B cell (primary cell): ENCODE data around the gene NBAS. TPM values are rescaled to one million over a fixed set of nuclear protein-coding genes. Genes with fewer than 3 reads are reported as not detected.
"Not testable (repeated sequence)": the region's sequence is repeated elsewhere in the genome, so short reads cannot be mapped to it uniquely, and the experiment has no call there.

ENCODE experiments used
- ATAC-seq: fragments of 200-7000 bp; cut with Tn5 transposase; one replicate; pipeline ENCODE4 v1.10.0; 2021; ENCODE audit warnings: low read depth, mild to moderate bottlenecking, moderate number of reproducible peaks, moderate library complexity
- CTCF ChIA-PET: fragments of 350-600 bp; sonication (Branson Sonifier 250); formaldehyde crosslinking; loops from one replicate; lab custom pipeline; 2021; ENCODE audit warnings: antibody characterized with exemption, inconsistent platforms; lab: Charles Lee
- POLR2A ChIA-PET: fragments of 350-600 bp; sonication (Branson Sonifier 250); formaldehyde crosslinking; loops from one replicate; lab custom pipeline; 2021; ENCODE audit warnings: antibody characterized with exemption; lab: Charles Lee
- DNase-seq: peaks from one replicate; pipeline ENCODE4 v3.0.0; 2013
- H2AFZ ChIP-seq: 2 replicates; pipeline ENCODE4 v1.6.1; 2012; ENCODE audit warnings: mild to moderate bottlenecking, low read depth, low read length; ENCODE audit not compliant: insufficient read depth, poor library complexity, severe bottlenecking
- H3K27ac ChIP-seq, 2 donors: 1 replicate in 1 of 2; 2 replicates in 1 of 2; pipeline ENCODE4 v1.5.1; 2012 to 2013; ENCODE audit warnings: low read length in 2 of 2, mild to moderate bottlenecking in 2 of 2, moderate library complexity in 1 of 2
- H3K27me3 ChIP-seq, 4 experiments: fragments of 200-600 bp in 1 of 4; sonication (generic) in 1 of 4; replicated peaks in 1 of 4; 1 replicate in 2 of 4; 2 replicates in 2 of 4; pipeline versions ENCODE4 v1.6.1 to v1.7.0; 2013 to 2016; ENCODE audit warnings: low read length in 3 of 4, mild to moderate bottlenecking in 2 of 4, mixed read lengths in 1 of 4, moderate library complexity in 1 of 4; ENCODE audit not compliant: insufficient read depth in 4 of 4, control insufficient read depth in 3 of 4; ENCODE audit errors: control extremely low read depth in 1 of 4
- H3K36me3 ChIP-seq, 2 experiments: replicated peaks in 1 of 2; 1 replicate in 1 of 2; 2 replicates in 1 of 2; pipeline versions ENCODE4 v1.6.1 to v1.7.1; 2013; ENCODE audit warnings: low read length in 1 of 2; ENCODE audit not compliant: insufficient read depth in 2 of 2, control insufficient read depth in 1 of 2; ENCODE audit errors: control extremely low read depth in 1 of 2, extremely low read depth in 1 of 2
- H3K4me1 ChIP-seq, 2 donors: fragments of 200-600 bp in 1 of 2; sonication (generic) in 1 of 2; 1 replicate in 1 of 2; 2 replicates in 1 of 2; pipeline versions ENCODE4 v1.5.1 to v1.6.1; 2013 to 2017; ENCODE audit warnings: low read length in 2 of 2; ENCODE audit not compliant: control insufficient read depth in 2 of 2, insufficient read depth in 2 of 2
- H3K4me2 ChIP-seq: replicated peaks from 2 replicates; pipeline ENCODE3; 2012; ENCODE audit warnings: mild to moderate bottlenecking, low read depth, low read length; ENCODE audit not compliant: poor library complexity, severe bottlenecking
- H3K4me3 ChIP-seq, 5 experiments: fragments of 200-600 bp in 1 of 5; sonication (generic) in 1 of 5; 1 replicate in 3 of 5; 2 replicates in 2 of 5; pipeline versions ENCODE4 v1.5.1 to v1.7.0; 2011 to 2016; ENCODE audit warnings: low read length in 4 of 5, mild to moderate bottlenecking in 4 of 5, low read depth in 2 of 5, control low read depth in 1 of 5, moderate library complexity in 1 of 5; ENCODE audit not compliant: insufficient read depth in 1 of 5; ENCODE audit errors: control extremely low read depth in 1 of 5, extremely low read depth in 1 of 5
- H3K79me2 ChIP-seq: fragments of 200-600 bp; sonication (generic); one replicate; pipeline ENCODE4 v1.6.0; 2016; ENCODE audit warnings: low read length; ENCODE audit not compliant: control insufficient read depth, insufficient read depth
- H3K9ac ChIP-seq: fragments of 200-600 bp; sonication (generic); 2 replicates; pipeline ENCODE4 v1.6.1; 2017; ENCODE audit warnings: mild to moderate bottlenecking, low read length, moderate library complexity
- H3K9me3 ChIP-seq, 3 donors: one replicate each; pipeline versions ENCODE4 v1.6.1 to v1.7.1; 2013; ENCODE audit warnings: low read length in 2 of 3; ENCODE audit not compliant: control insufficient read depth in 2 of 3, insufficient read depth in 1 of 3; ENCODE audit errors: control extremely low read depth in 1 of 3
- H4K20me1 ChIP-seq: 2 replicates; pipeline ENCODE4 v1.6.0; 2012; ENCODE audit warnings: mild to moderate bottlenecking, low read length; ENCODE audit not compliant: insufficient read depth, control insufficient read depth, poor library complexity, severe bottlenecking
- H3K27ac Mint-ChIP-seq: one replicate; pipeline ENCODE4 v1.8.0; 2021; ENCODE audit warnings: mixed read lengths
- H3K27me3 Mint-ChIP-seq: one replicate; pipeline ENCODE4 v1.8.0; 2021; ENCODE audit warnings: mixed read lengths
- H3K4me1 Mint-ChIP-seq: one replicate; pipeline ENCODE4 v1.8.0; 2021; ENCODE audit warnings: mixed read lengths
- H3K4me3 Mint-ChIP-seq: one replicate; pipeline ENCODE4 v1.8.0; 2021; ENCODE audit warnings: mixed read lengths
- H3K9me3 Mint-ChIP-seq: one replicate; pipeline ENCODE4 v1.8.0; 2022; ENCODE audit warnings: mixed read lengths; ENCODE audit not compliant: insufficient read depth
- EZH2 ChIP-seq: IDR thresholded peaks from 2 replicates; pipeline ENCODE4 v1.6.1; 2012; ENCODE audit warnings: borderline replicate concordance, low read depth, mild to moderate bottlenecking, moderate library complexity, low read length; ENCODE audit not compliant: insufficient read depth, poor library complexity, severe bottlenecking
- WGBS: methylation state at CpG from one replicate; pipeline ENCODE4 v1.1.5; 2013; ENCODE audit warnings: missing lambda C conversion rate; ENCODE audit not compliant: insufficient coverage; 5-methylcytosine and 5-hydroxymethylcytosine counted together
- intact Hi-C: fragments of 100-400 bp; cut with micrococcal nuclease; formaldehyde crosslinking; loops from one replicate; pipeline ENCODE4 v1.10.0; 2022
- polyA plus RNA-seq: library from polyadenylated mRNA; depleted of rRNA; stranded (reverse); fragments of >200 nt; gene quantifications from 2 replicates; pipeline ENCODE4 v1.2.3, GENCODE V29; 2012
- total RNA-seq, 2 donors: library from RNA; stranded (reverse); fragments of 120-200 nt in 1 of 2; gene quantifications; 1 replicate in 1 of 2; 2 replicates in 1 of 2; pipeline versions ENCODE4 v1.2.3 to v1.2.4, GENCODE V29; 2013 to 2022
- TF ChIP-seq, protein P1 (sequence below): fragments of 200-600 bp; IDR thresholded peaks from one replicate; pipeline ENCODE4 v1.8.0; 2022; ENCODE audit warnings: antibody characterized with exemption, mild to moderate bottlenecking

The NBAS gene
- total and polyA plus RNA-seq, 2 donors (not counting 1 experiment from before 2014, with no cell fraction given) = 10.6 to 37.3 TPM

DNA sequence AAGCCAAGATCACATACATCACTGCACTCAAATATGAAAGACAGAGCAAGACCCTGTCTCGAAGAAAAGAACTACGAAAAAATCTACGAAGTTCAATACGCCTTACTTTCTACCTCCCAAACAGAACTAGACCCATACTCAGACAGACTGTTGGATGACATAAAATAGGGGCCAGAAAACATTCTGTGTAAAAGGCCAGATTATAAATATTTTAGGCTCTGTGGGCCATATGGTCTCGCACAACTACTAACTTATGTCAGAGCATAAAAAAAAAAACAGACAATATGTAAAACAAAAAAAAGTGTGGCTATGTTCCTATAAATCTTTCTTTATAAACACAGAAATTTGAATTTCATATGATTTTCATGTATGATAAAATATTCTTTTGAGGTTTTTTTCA lies 40.8 kb downstream of the NBAS start:
- POLR2A ChIA-PET = no interaction called here
- H4K20me1 ChIP-seq = no peaks in the 10 kb centered on the region
- CTCF ChIA-PET = no interaction called here
- no peak overlapping the region for H3K9ac ChIP-seq
- no peak overlapping the region for H3K4me3 Mint-ChIP-seq
- no peaks in the 10 kb centered on the region for H3K79me2 ChIP-seq
- ATAC-seq = no peak
- no peak overlapping the region for H3K27ac Mint-ChIP-seq
- H3K9me3 Mint-ChIP-seq = no peaks in the 10 kb centered on the region
- no CpG with 5 or more reads among the region's 5 CpGs for WGBS
- no peak overlapping the region for H3K4me3 ChIP-seq
- no peaks in the 10 kb centered on the region for H3K27me3 ChIP-seq
- no peak overlapping the region for H2AFZ ChIP-seq
- H3K4me1 Mint-ChIP-seq = no peaks in the 10 kb centered on the region
- TF ChIP-seq EZH2 = no peak
- TF ChIP-seq, protein P1, sequence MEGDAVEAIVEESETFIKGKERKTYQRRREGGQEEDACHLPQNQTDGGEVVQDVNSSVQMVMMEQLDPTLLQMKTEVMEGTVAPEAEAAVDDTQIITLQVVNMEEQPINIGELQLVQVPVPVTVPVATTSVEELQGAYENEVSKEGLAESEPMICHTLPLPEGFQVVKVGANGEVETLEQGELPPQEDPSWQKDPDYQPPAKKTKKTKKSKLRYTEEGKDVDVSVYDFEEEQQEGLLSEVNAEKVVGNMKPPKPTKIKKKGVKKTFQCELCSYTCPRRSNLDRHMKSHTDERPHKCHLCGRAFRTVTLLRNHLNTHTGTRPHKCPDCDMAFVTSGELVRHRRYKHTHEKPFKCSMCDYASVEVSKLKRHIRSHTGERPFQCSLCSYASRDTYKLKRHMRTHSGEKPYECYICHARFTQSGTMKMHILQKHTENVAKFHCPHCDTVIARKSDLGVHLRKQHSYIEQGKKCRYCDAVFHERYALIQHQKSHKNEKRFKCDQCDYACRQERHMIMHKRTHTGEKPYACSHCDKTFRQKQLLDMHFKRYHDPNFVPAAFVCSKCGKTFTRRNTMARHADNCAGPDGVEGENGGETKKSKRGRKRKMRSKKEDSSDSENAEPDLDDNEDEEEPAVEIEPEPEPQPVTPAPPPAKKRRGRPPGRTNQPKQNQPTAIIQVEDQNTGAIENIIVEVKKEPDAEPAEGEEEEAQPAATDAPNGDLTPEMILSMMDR = no peak
- intact Hi-C loops = no loop called here
- no peaks in the 10 kb centered on the region for H3K4me1 ChIP-seq
- no peaks in the 10 kb centered on the region for H3K27me3 Mint-ChIP-seq
- no peak overlapping the region for H3K27ac ChIP-seq
- H3K4me2 ChIP-seq = no peak overlapping the region
- no peaks in the 10 kb centered on the region for H3K9me3 ChIP-seq
- H3K36me3 ChIP-seq = peaks cover 3 to 5% of the 10 kb centered on the region in 2 experiments
- no peak for DNase-seq

DNA sequence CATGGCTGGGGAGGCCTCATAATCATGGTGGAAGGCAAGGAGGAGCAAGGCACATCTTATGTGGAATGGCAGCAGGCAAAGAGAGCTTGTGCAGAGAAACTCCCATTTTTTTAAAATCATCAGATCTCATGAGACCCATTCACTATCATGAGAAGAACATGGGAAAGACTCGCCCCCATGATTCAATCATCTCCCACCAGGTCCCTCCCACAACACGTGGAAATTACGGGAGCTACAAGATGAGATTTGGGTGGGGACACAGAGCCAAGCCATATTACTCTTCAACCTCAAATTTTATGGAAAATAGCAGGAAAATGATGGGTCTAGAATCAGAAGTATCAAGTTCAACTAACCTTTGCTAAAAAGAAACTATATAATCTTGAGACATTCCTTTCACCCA lies 42.4 kb downstream of the NBAS start:
- H3K4me1 Mint-ChIP-seq, H2AFZ ChIP-seq, H3K4me3 Mint-ChIP-seq, H3K4me1 ChIP-seq, H3K9me3 ChIP-seq, H3K36me3 ChIP-seq, H3K9me3 Mint-ChIP-seq, H4K20me1 ChIP-seq, H3K4me2 ChIP-seq, H3K27ac Mint-ChIP-seq, intact Hi-C loops, H3K27me3 ChIP-seq, H3K27me3 Mint-ChIP-seq, POLR2A ChIA-PET, DNase-seq, CTCF ChIA-PET, ATAC-seq, H3K4me3 ChIP-seq, H3K79me2 ChIP-seq, H3K27ac ChIP-seq, H3K9ac ChIP-seq: not testable (repeated sequence)
- WGBS = no CpG with 5 or more reads among the region's 3 CpGs
